GM21390 (cell line): ENCODE results near the gene ADIG.

ENCODE experiments used
- ATAC-seq: cut with Tn5 transposase; IDR thresholded peaks from one replicate; pipeline ENCODE4 v1.9.1; 2021; ENCODE audit not compliant: unreplicated experiment

The ADIG gene

DNA sequence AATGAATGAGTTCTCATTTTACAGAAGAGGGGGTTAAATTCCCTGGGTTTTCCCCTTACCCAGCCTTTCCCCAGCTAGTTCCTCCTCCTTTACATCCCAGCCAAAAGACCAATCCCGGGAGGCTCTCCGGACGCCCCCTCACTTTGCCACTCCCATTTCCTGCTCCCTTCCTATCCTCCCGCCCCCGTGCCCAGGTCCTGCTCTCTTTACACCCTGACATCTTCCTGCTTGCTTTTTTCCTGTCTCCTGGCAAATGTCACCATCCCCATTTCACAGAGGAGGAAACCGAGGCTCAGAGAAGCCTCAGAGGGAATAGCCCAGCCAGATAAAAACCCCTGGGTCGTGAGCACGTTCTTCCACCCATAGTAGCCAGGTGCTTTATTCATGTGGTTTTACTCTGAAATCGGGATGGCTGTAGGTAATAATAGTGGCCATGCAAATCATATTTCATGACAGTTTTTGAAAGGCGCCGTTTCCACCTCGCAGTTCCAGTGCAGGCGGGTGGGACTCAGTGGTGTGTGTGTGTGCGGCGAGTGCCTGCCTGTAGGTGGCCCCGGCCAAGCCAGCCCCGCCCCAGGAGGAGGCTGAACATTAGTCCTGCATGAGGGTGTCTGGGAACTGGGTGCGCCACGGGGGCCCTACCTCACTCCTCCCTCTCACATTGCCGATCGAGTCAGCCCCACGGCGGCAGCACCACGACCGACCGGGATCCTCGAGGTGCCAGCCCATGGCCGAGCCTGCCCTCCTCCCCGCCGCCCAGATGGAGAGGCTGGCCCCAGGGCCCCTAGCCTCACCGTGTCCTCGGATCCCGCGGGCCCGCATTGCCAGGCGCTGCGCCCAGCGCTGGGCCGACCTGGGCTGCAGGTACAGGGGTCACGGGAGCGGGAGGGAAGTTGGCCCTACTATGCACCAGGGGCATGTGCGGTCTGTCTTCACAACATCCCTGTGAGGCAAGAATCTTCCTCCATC lies 20.5 kb downstream of the ADIG start, which contains the start of gene ARHGAP40:
TSS of gene ARHGAP40 (plus strand) at position 594 of the 969 bp plus-strand sequence.
- ATAC-seq = no peak

DNA sequence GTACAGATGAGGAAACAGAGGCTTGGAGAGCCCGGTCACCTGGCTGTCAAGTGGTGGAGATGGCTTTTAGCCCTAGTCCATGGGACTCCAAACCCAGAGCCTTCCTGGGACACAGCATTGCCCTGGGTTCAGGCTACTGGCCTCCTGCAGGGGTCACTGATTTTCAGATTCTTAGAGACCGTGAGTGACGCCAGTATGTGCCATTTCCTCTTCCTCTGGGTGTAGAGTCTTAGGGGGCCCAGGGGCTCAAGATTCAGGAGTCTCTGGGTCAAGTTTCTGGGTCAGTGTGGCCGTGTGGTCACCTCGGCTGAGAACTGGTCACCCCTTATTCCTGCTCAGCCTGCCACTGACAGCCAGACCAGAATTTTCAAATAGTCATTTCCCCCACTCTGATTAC lies 21.2 kb downstream of the ADIG start:
- no peak for ATAC-seq

DNA sequence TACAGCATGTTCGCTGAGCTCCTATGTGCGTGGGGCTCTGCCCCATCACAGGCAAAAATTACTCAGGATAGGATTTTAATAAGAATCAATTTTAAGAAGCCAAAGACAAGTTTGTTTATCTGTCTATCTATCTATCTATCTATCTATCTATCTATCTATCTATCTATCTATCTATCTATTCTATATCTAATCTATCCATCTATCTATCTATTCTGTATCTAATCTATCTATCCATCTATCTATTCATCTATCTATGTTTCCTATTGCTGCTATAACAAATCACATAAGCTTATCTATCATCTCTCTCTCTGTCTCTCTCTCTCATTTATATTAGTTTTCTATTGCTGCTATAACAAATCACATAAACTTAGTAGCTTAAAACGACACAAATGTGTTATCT lies 22.3 kb downstream of the ADIG start:
- ATAC-seq = no peak

DNA sequence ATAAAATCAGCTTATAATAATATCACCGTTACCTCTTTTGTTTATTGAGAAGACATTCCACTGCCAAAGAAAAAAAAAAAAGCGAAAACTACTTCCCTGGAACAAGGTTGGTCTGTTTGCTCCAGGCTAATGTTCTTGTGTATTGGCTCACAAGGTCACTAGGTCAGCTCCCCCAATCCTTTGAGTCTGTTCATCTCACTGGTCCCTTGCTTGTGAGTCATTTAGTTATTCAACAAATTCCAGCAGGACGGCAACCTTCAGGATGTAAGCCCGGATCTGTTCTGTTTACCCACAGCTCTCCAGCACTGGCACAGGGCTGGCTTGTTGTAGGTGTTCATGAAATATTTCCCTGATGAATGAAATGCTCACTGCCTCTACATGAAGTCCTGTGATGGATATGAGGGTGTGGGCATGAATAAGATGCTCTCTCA lies 23.9 kb downstream of the ADIG start:
- no peak for ATAC-seq

- ATAC-seq = no peak
Measured at GRCh38 chr20:38607351-38607750, 26.4 kb downstream of the ADIG start.

GRCh38 chr20:38608188-38608587 lies 27.2 kb downstream of the ADIG start:
- no peak for ATAC-seq

- no peak for ATAC-seq
Measured at GRCh38 chr20:38609815-38610214, 28.8 kb downstream of the ADIG start.

DNA sequence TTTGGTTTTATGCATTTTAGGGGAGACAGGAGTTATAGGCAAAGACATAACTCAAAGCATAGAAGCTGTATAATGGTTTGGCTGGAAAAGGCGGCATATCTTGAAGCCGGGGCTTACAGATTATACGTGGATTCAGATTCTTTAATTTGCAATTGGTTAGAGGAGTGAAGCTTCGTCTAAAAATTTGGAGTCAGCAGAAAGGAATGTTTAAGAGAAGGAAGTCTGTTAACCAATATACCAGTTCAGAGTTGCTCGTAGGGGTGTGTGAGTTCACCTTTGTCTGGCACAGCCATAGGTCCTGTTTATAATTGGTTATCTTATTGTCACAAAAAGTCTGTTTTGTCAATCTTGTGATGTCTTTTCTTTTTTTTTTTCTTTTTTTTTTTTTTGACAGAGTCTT lies 29.5 kb downstream of the ADIG start:
- no peak for ATAC-seq

GRCh38 chr20:38612751-38613515 lies 31.9 kb downstream of the ADIG start:
- ATAC-seq = no peak

DNA sequence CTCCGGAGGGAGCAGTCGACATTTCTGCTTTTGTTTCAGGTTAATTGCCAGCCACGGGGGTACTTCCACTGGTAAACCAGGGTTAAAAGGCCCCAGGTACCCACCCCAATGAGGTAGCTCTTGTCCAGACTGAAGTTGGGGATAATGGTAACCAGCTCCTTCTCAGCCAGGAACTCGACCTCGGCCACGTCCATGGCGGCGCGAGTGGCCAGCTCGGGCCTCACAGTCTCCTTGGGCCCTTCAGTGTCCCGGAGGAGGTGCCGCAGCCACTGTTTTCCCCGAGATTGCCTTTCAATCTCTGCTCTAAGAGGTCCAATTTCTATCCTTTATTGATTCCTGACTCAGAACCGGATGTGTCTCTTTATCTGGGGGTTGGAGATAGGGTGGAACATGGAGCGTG lies 34.3 kb downstream of the ADIG start:
- ATAC-seq = no peak

DNA sequence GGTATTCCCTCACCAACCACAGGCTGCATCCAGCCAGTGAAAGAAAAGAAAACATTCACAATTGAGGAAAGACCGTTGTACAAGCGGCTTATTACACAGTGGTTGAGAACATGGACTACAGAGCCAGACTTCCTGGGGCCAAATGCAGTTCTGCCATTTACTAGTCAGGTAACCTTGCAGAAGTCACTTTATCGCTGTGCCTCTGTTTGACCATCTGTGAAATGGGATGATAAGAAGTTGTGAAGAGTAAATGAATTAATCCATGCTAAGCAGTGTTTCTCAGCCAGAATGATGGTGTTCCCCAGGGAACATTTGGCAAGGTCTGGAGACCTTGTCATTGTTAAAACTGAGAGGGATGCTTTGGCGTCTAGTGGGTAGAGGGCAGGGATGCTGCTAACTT lies 35.5 kb downstream of the ADIG start:
- ATAC-seq = no peak

GRCh38 chr20:38617011-38617829 lies 36.2 kb downstream of the ADIG start:
- ATAC-seq = no peak

DNA sequence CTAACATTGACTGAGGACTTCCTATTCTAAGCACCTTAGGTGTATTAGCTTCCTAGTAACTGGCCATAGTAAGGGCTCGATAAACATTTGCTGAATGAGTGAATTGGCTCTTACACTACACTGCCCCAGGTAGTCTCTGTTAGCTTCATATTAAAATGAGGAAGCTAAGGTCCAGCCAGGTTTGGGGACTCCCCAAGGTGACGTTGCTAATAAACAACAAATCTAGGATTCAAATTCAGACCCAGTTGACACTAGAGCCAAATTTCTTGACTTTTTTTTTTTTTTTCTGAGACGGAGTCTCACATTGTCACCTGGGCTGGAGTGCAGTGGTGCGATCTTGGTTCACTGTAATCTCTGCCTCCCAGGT lies 36.8 kb downstream of the ADIG start:
- no peak for ATAC-seq

- ATAC-seq = no peak
Measured at GRCh38 chr20:38620441-38620840, 39.4 kb downstream of the ADIG start.

- no peak for ATAC-seq
Measured at GRCh38 chr20:38623061-38623460, 42.1 kb downstream of the ADIG start.

DNA sequence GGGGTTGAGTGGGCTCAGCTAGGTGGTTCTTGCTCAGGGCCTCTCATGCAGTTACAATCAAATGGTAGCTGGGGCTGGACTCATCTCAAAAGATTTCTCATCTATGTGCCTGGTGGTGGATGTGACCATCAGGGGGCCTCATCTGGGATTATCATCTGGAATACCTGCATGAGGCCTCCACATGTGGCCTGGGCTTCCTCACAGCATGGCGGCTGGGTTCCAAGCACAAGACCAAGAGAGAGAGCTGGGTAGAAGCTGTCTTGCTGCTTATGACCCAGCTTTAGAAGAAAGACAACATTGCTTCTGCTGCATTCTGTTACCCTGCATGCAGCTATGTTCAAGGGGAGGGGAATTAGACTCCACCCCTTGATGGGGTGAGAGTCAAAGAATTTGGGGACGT lies 43.1 kb downstream of the ADIG start:
- no peak for ATAC-seq

DNA sequence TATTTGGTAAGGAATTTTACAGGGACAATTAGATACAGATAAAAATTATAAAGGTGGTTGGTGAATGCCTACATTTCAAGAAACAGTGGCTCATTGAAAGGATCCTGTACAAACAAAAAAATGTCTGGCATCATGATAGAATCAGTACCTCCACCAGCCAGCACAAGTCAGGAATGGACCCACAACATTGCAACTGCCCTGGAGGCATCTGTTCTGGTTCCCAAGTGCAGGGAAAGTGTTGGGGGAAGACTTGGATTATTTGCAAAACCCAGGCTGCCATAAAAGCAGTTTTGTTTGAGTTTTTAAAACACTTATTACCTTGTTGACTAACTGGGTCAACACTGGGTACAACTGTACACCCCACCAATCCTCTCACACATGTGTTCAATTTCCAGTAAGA lies 44.9 kb downstream of the ADIG start:
- ATAC-seq = no peak

DNA sequence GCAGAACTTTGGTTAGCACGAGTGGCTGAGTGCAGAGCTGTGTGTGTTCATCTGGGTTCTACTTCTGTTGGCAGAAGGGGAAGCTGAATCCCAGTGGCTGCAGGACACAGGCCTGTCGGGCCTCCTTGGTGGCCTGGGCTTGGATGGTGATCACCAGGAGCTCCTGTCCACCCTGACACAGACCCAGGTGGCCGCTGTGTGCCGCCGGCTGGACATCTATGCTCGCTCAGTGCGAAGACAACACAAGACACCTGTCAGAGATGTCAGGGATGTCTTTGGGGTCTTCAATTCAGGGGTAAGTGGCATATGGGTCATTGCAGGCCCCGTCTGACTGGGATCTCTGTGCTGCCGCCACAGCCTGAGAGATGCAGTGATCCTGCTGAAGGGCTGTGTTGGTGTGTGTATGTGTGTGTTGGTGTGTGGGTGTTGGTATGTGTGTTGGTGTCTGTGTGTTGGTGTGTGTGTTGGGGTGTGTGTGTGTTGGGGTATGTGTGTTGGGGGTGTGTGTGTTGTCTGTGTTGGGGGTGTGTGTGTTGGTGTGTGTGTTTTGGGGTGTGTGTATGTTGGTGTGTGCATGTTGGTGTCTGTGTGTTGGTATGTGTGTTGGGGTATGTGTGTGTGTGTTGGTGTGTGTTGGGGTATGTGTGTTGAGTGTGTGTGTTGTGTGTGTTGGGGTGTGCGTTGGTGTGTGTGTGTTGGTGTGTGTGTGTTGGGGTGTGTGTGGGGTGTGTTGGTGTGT lies 46.1 kb downstream of the ADIG start:
- no peak for ATAC-seq

- ATAC-seq = no peak
Measured at GRCh38 chr20:38628580-38629470, 47.8 kb downstream of the ADIG start.

DNA sequence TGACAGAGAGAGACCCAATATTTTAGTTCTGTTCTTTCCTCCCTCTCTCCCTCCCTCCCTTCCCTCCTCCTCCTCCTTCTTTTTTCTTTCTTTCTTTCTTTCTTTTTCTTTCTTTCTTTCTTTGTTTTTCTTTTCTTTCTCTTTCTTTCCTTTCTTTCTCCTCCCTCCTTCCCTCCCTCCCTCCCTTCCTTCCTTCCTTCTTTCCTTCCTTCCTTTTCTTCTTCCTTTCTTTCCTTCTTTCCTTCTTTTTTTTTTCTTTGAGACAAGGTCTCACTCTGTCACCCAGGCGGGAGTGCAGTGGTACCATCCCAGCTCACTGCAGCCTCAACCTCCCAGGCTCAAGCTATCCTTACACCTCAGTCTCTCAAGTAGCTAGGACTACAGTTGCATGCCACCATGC lies 49.0 kb downstream of the ADIG start:
- ATAC-seq = no peak
